ENCODE results near the gene LLCFC1. TPM values are rescaled to one million over a fixed set of nuclear protein-coding genes. Genes with fewer than 3 reads are reported as not detected.

Gene LLCFC1
- polyA plus RNA-seq, 1 of the 3 experiments (the other 2 are of a cell fraction): not detected

- no peak for TF ChIP-seq ZBTB33 (IDR thresholded peaks at IDR 0.05; ENCODE audit: borderline replicate concordance, low read depth)
- TF ChIP-seq POLR2AphosphoS5 (IDR thresholded peaks at IDR 0.05; ENCODE audit: low read depth, low read length): no peak
- TF ChIP-seq NFIC (IDR thresholded peaks at IDR 0.05; ENCODE audit: borderline replicate concordance): no peak
- TF ChIP-seq MEF2A (IDR thresholded peaks at IDR 0.05; ENCODE audit: borderline replicate concordance, low read depth): no peak
Observed at GRCh38 chr7:142892951-142893350, 46.3 kb upstream of the LLCFC1 start (continued).

GRCh38 chr7:142894112-142894984, 44.9 kb upstream of the LLCFC1 start:
- no peaks in the 10 kb centered on the region for H4K20me1 ChIP-seq (ENCODE audit: insufficient read depth)
- H3K4me3 ChIP-seq (ENCODE audit: low read depth in 2 of 2, low read length in 1 of 2): no peak overlapping the region
- no peaks in the 10 kb centered on the region for H3K79me2 ChIP-seq (ENCODE audit: insufficient read depth)
- ChIA-PET CTCF (interaction anchor here (2.9 kb wide), 1 partner anchor 14 kb away, joined by 15 read pairs; no protein-coding TSS in a partner anchor), POLR2A (no interaction called here)
- peaks cover 32% of the 10 kb centered on the region for H3K27me3 ChIP-seq (ENCODE audit: insufficient read depth)
- H3K9me3 ChIP-seq: no peaks in the 10 kb centered on the region
- 13% methylated on average over 12 of the region's 12 CpGs for WGBS (ENCODE audit: low lambda C conversion rate)
- H3F3A ChIP-seq (replicated peaks; ENCODE audit: insufficient read depth): no peaks in the 10 kb centered on the region
- no peak overlapping the region for H3K9ac ChIP-seq
- H3K27ac ChIP-seq (ENCODE audit: low read depth in 2 of 2, low read length in 1 of 2): no peak overlapping the region
- H2AFZ ChIP-seq (ENCODE audit: low read depth): no peak overlapping the region
- H3K4me1 ChIP-seq (ENCODE audit: control insufficient read depth in 1 of 2, insufficient read depth in 2 of 2, low read depth in 1 of 2, low read length in 1 of 2): no peaks in the 10 kb centered on the region
- no peaks in the 10 kb centered on the region for H3K36me3 ChIP-seq (replicated peaks in 1 of 2; ENCODE audit: control insufficient read depth in 1 of 2, insufficient read depth in 2 of 2, low read length in 1 of 2)
- no peak overlapping the region for H3K4me2 ChIP-seq
- DNase-seq: no peak
- H3K9me2 ChIP-seq: no peaks in the 10 kb centered on the region
- no peak for TF ChIP-seq MXI1 (IDR thresholded peaks at IDR 0.05; ENCODE audit: low read depth, low read length)
- TF ChIP-seq FOSL2 (IDR thresholded peaks at IDR 0.05; ENCODE audit: borderline replicate concordance, low read depth): no peak
- TF ChIP-seq USF2 (IDR thresholded peaks at IDR 0.05; ENCODE audit: borderline replicate concordance, low read depth, low read length): no peak
- TF ChIP-seq EZH2phosphoT487 (IDR thresholded peaks at IDR 0.05; ENCODE audit: borderline replicate concordance, low read depth): no peak
- TF ChIP-seq PBX3 (IDR thresholded peaks at IDR 0.05): no peak
- no peak for TF ChIP-seq USF1 (IDR thresholded peaks at IDR 0.05; ENCODE audit: borderline replicate concordance, low read depth)
- TF ChIP-seq EP300 (IDR thresholded peaks at IDR 0.05; ENCODE audit: borderline replicate concordance in 1 of 2, low read depth in 1 of 2, low read length in 1 of 2): no peak
- no peak for TF ChIP-seq TEAD4 (IDR thresholded peaks at IDR 0.05; ENCODE audit: borderline replicate concordance, insufficient read depth)
- no peak for TF ChIP-seq ZBTB33 (IDR thresholded peaks at IDR 0.05; ENCODE audit: borderline replicate concordance, low read depth)
- no peak for TF ChIP-seq SMC3 (IDR thresholded peaks at IDR 0.05; ENCODE audit: low read depth, low read length)
- no peak for TF ChIP-seq RAD21 (IDR thresholded peaks at IDR 0.05; ENCODE audit: low read length)
- no peak for TF ChIP-seq POLR2AphosphoS5 (IDR thresholded peaks at IDR 0.05; ENCODE audit: low read depth, low read length)
- no peak for TF ChIP-seq TCF12 (IDR thresholded peaks at IDR 0.05)
- no peak for TF ChIP-seq TAF1 (IDR thresholded peaks at IDR 0.05; ENCODE audit: borderline replicate concordance, low read depth, low read length)
- no peak for TF ChIP-seq FOXJ3 (CRISPR knock-in tag; IDR thresholded peaks at IDR 0.05)
- no peak for TF ChIP-seq NFIC (IDR thresholded peaks at IDR 0.05; ENCODE audit: borderline replicate concordance)
